ENCODE data around the gene SIKE1.

DNA sequence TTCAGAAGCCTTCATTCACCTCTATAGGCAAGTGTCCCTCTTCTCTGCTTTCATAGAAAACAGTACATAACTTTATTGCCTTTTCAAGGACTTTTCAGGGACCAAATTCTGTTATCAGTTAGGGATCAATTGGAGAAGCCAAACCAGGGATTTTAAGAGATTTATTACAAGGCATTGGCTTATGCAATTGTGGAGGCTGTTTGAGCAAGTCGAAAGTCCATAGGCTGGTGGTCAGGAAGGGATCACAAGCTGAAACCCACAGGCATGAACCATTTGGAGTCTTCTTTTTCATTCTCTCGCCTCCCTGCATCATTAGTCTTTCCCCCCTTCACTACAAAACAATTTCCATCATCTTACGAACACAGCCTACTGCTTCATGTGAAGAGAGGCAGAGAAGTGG, 39.4 kb upstream of the SIKE1 start:
- TF ChIP-seq POLR2A (IDR thresholded peaks at IDR 0.05) = no peak
- TF ChIP-seq, protein P1, sequence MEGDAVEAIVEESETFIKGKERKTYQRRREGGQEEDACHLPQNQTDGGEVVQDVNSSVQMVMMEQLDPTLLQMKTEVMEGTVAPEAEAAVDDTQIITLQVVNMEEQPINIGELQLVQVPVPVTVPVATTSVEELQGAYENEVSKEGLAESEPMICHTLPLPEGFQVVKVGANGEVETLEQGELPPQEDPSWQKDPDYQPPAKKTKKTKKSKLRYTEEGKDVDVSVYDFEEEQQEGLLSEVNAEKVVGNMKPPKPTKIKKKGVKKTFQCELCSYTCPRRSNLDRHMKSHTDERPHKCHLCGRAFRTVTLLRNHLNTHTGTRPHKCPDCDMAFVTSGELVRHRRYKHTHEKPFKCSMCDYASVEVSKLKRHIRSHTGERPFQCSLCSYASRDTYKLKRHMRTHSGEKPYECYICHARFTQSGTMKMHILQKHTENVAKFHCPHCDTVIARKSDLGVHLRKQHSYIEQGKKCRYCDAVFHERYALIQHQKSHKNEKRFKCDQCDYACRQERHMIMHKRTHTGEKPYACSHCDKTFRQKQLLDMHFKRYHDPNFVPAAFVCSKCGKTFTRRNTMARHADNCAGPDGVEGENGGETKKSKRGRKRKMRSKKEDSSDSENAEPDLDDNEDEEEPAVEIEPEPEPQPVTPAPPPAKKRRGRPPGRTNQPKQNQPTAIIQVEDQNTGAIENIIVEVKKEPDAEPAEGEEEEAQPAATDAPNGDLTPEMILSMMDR (IDR thresholded peaks at IDR 0.05) = no peak
